Measurements from ENCODE around the gene VWA5B2. TPM values are rescaled to one million over a fixed set of nuclear protein-coding genes. Genes with fewer than 3 reads are reported as not detected.

VWA5B2 gene
- total RNA-seq, 1 experiment from 2014 or later: 1.4 TPM

DNA sequence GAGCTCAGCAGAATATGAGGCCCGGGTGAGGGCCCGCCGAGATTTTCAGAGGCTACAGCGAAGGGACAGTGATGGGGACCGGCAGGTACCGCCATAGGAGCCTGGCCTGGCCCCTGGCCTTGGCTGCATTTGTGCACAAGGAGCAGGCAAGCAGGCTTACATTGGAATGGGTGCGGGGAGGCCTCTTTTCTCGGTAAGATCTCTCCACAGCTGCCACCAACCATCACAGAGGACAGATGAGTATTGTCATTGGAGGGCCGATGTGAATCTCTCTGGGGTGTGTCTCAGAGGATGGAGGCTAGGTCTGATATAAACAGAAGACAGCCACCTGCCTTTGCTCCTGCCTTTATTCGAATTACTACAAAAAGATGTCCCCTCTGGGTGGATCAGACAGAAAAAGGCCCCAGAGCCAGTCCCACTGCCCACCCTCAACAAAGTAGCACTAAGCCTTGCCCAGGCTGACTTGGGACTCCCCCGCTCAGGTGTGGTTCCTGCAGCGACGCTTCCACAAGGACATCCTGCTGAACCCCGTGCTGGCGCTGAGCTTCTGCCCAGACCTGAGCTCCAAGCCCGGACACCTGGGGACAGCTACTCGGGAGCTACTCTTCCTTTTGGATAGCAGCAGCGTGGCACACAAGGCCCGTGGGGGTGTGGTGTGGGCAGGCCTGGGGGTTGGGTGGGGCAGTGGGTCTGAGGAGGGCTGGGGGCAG lies 5.4 kb downstream of the VWA5B2 start:
- Histone ChIP-seq H3K4me3 (ENCODE audit: low read length) (no peak overlapping the region), H3K79me2 (ENCODE audit: low read length) (no peaks in the 10 kb centered on the region), H3K36me3 (ENCODE audit: low read depth, low read length) (no peaks in the 10 kb centered on the region), H3F3A (ENCODE audit: low read length, unreplicated experiment) (no peaks in the 10 kb centered on the region), H3K9me2 (replicated peaks; ENCODE audit: low read length) (no peaks in the 10 kb centered on the region), H3K9ac (ENCODE audit: low read length) (no peak overlapping the region), H2AFZ (ENCODE audit: low read length) (no peak overlapping the region), H3K27ac (ENCODE audit: low read length) (no peak overlapping the region), H3K27me3 (ENCODE audit: low read length) (peaks cover 7% of the 10 kb centered on the region), H4K20me1 (ENCODE audit: low read length) (no peaks in the 10 kb centered on the region), H3K9me3 (ENCODE audit: low read length) (no peaks in the 10 kb centered on the region), H3K4me2 (ENCODE audit: low read length) (peak overlapping the region; percentile 56; the same call in 1 of the 2 replicates), H3K4me1 (ENCODE audit: insufficient read depth, low read length) (peaks cover 15% of the 10 kb centered on the region)
- intact Hi-C loops (cut with micrococcal nuclease): loop anchor here (5.0 kb wide), 1 partner anchor 48 kb away; the partner anchor contains the start of gene ABCF3
- CTCF ChIA-PET: no interaction called here
- ATAC-seq (no peak), DNase-seq (no peak)
- BruUV-seq (replicated peaks): no TSS peak
- no peak for TF ChIP-seq EZH2phosphoT487 (IDR thresholded peaks at IDR 0.05; ENCODE audit: borderline replicate concordance, low read length)
- TF ChIP-seq EZH2 (IDR thresholded peaks at IDR 0.05; ENCODE audit: low read length, unreplicated experiment): no peak
- TF ChIP-seq, protein P1, sequence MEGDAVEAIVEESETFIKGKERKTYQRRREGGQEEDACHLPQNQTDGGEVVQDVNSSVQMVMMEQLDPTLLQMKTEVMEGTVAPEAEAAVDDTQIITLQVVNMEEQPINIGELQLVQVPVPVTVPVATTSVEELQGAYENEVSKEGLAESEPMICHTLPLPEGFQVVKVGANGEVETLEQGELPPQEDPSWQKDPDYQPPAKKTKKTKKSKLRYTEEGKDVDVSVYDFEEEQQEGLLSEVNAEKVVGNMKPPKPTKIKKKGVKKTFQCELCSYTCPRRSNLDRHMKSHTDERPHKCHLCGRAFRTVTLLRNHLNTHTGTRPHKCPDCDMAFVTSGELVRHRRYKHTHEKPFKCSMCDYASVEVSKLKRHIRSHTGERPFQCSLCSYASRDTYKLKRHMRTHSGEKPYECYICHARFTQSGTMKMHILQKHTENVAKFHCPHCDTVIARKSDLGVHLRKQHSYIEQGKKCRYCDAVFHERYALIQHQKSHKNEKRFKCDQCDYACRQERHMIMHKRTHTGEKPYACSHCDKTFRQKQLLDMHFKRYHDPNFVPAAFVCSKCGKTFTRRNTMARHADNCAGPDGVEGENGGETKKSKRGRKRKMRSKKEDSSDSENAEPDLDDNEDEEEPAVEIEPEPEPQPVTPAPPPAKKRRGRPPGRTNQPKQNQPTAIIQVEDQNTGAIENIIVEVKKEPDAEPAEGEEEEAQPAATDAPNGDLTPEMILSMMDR (conservative IDR thresholded peaks at IDR 0.05; ENCODE audit: low read depth, low read length): no peak
- POLR2A ChIA-PET (ENCODE audit: unreplicated experiment): no interaction called here

DNA sequence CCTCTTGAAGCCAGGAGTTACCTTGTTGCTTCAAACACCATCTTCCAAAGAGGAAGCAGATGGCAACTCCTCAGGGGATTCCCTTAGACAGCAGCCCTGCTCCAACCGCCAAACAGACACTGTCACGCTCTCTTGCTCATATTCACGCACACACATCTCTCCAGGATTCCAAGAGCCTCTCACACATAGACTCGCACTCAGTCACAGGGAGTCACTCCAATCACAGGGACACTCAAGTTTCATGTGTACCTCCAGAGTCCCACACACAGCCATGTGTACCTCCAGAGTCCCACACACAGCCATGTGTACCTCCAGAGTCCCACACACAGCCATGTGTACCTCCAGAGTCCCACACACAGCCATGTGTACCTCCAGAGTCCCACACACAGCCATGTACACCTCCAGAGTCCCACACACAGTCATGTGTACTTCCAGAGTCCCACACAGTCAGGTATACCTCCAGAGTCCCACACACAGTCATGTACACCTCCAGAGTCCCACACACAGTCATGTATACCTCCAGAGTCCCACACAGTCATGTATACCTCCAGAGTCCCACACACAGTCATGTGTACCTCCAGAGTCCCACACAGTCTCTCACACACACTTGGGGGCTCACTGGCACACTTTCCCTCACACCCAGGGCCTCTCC lies 6.1 kb downstream of the VWA5B2 start:
- H3K4me3 ChIP-seq (ENCODE audit: low read length): no peak overlapping the region
- TF ChIP-seq, protein P1 (conservative IDR thresholded peaks at IDR 0.05; ENCODE audit: low read depth, low read length): no peak
- no peak for TF ChIP-seq EZH2 (IDR thresholded peaks at IDR 0.05; ENCODE audit: low read length, unreplicated experiment)
- no peak for TF ChIP-seq EZH2phosphoT487 (IDR thresholded peaks at IDR 0.05; ENCODE audit: borderline replicate concordance, low read length)
- DNase-seq (no peak), ATAC-seq (no peak)
- no peaks in the 10 kb centered on the region for H3K36me3 ChIP-seq (ENCODE audit: low read depth, low read length)
- no peaks in the 10 kb centered on the region for H3K9me2 ChIP-seq (replicated peaks; ENCODE audit: low read length)
- no peaks in the 10 kb centered on the region for H4K20me1 ChIP-seq (ENCODE audit: low read length)
- ChIA-PET POLR2A (ENCODE audit: unreplicated experiment) (no interaction called here), CTCF (no interaction called here)
- H3K4me1 ChIP-seq (ENCODE audit: insufficient read depth, low read length): peaks cover 9% of the 10 kb centered on the region
- H3K79me2 ChIP-seq (ENCODE audit: low read length): no peaks in the 10 kb centered on the region
- intact Hi-C loops (cut with micrococcal nuclease): no loop called here
- H3K27me3 ChIP-seq (ENCODE audit: low read length): peaks cover under 1% of the 10 kb centered on the region
- no TSS peak for BruUV-seq (replicated peaks)
- no peaks in the 10 kb centered on the region for H3F3A ChIP-seq (ENCODE audit: low read length, unreplicated experiment)
- H3K4me2 ChIP-seq (ENCODE audit: low read length): no peak overlapping the region
- no peaks in the 10 kb centered on the region for H3K9me3 ChIP-seq (ENCODE audit: low read length)
- H3K9ac ChIP-seq (ENCODE audit: low read length): no peak overlapping the region
- no peak overlapping the region for H3K27ac ChIP-seq (ENCODE audit: low read length)
- H2AFZ ChIP-seq (ENCODE audit: low read length): no peak overlapping the region

DNA sequence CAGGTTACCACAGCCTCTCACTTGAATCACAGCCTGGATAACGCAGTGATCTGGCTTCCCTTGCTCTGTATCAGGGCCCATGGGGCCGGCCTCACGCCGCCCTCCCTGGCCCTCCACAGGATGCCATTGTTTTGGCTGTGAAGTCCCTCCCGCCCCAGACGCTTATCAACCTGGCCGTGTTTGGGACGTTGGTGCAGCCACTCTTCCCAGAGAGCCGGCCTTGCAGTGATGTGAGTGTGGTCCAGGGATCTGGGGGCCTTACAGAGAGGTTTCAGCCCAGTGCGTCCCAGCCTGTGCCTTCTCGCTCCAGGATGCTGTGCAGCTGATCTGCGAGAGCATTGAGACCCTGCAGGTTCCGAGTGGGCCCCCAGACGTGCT lies 6.6 kb downstream of the VWA5B2 start:
- no peaks in the 10 kb centered on the region for H3K9me2 ChIP-seq (replicated peaks; ENCODE audit: low read length)
- TF ChIP-seq EZH2 (IDR thresholded peaks at IDR 0.05; ENCODE audit: low read length, unreplicated experiment): no peak
- TF ChIP-seq, protein P1 (conservative IDR thresholded peaks at IDR 0.05; ENCODE audit: low read depth, low read length): no peak
- TF ChIP-seq EZH2phosphoT487 (IDR thresholded peaks at IDR 0.05; ENCODE audit: borderline replicate concordance, low read length): no peak
- H3K4me2 ChIP-seq (ENCODE audit: low read length): no peak overlapping the region
- no TSS peak for BruUV-seq (replicated peaks)
- CTCF ChIA-PET: no interaction called here
- no peaks in the 10 kb centered on the region for H3K79me2 ChIP-seq (ENCODE audit: low read length)
- H3K36me3 ChIP-seq (ENCODE audit: low read depth, low read length): no peaks in the 10 kb centered on the region
- DNase-seq (no peak), ATAC-seq (no peak)
- intact Hi-C loops (cut with micrococcal nuclease): no loop called here
- H3F3A ChIP-seq (ENCODE audit: low read length, unreplicated experiment): no peaks in the 10 kb centered on the region
- H3K9me3 ChIP-seq (ENCODE audit: low read length): no peaks in the 10 kb centered on the region
- H3K4me3 ChIP-seq (ENCODE audit: low read length): no peak overlapping the region
- H3K4me1 ChIP-seq (ENCODE audit: insufficient read depth, low read length): peaks cover 9% of the 10 kb centered on the region
- POLR2A ChIA-PET (ENCODE audit: unreplicated experiment): no interaction called here
- no peaks in the 10 kb centered on the region; the same call in 1 of the 2 replicates for H3K27me3 ChIP-seq (ENCODE audit: low read length)
- no peak overlapping the region for H3K9ac ChIP-seq (ENCODE audit: low read length)
- no peak overlapping the region for H2AFZ ChIP-seq (ENCODE audit: low read length)
- H3K27ac ChIP-seq (ENCODE audit: low read length): no peak overlapping the region
- no peaks in the 10 kb centered on the region for H4K20me1 ChIP-seq (ENCODE audit: low read length)

All from PC-3 (cell line).